AG09309 (cell line): ENCODE results near the gene ASTN2.

Experiments used
- DNase-seq: peaks from one replicate; pipeline ENCODE4 v3.0.0-alpha.2; 2010; ENCODE audit warnings: low read depth
- H3K4me3 ChIP-seq: 2 replicates; pipeline ENCODE4 v1.5.1; 2011; ENCODE audit warnings: mild to moderate bottlenecking, low read depth, low read length, moderate library complexity; ENCODE audit not compliant: control insufficient read depth
- CTCF ChIP-seq: IDR thresholded peaks from 2 replicates; pipeline ENCODE4 v1.5.1; 2011; ENCODE audit warnings: mild to moderate bottlenecking, low read depth, low read length, inconsistent platforms; ENCODE audit not compliant: insufficient read depth, control insufficient read depth; ENCODE audit errors: missing control alignments

The ASTN2 gene

GRCh38 chr9:117083559-117083958 lies 331.3 kb downstream of the ASTN2 start:
- TF ChIP-seq CTCF, result no peak
- no peak overlapping the region for H3K4me3 ChIP-seq
- no peak for DNase-seq

- no peak for DNase-seq
- no peak overlapping the region for H3K4me3 ChIP-seq
- no peak for TF ChIP-seq CTCF
These were observed 333.1 kb downstream of the ASTN2 start for GRCh38 chr9:117081641-117082317.

GRCh38 chr9:117080765-117081390 lies 334.0 kb downstream of the ASTN2 start:
- no peak for TF ChIP-seq CTCF

GRCh38 chr9:117076571-117077290 lies 338.1 kb downstream of the ASTN2 start:
- no peak for TF ChIP-seq CTCF
- no peak for DNase-seq

More at GRCh38 chr9:117080765-117081390, 334.0 kb downstream of the ASTN2 start:
- H3K4me3 ChIP-seq, result no peak overlapping the region
- DNase-seq, result no peak

GRCh38 chr9:117075636-117076035 lies 339.2 kb downstream of the ASTN2 start:
- no peak for TF ChIP-seq CTCF
- no peak for DNase-seq
- H3K4me3 ChIP-seq, result no peak overlapping the region

More at GRCh38 chr9:117076571-117077290, 338.1 kb downstream of the ASTN2 start:
- H3K4me3 ChIP-seq, result no peak overlapping the region

GRCh38 chr9:117074784-117075520 lies 339.9 kb downstream of the ASTN2 start:
- no peak for TF ChIP-seq CTCF
- no peak for DNase-seq
- H3K4me3 ChIP-seq, result no peak overlapping the region
